A673 (cell line): Measurements from ENCODE around the gene BASP1.
"Not testable (repeated sequence)": the region's sequence is repeated elsewhere in the genome, so short reads cannot be mapped to it uniquely, and the experiment has no call there.

Experiments
- CTCF ChIP-seq: fragments of 300-800, 200-600 bp; sonication (generic); conservative IDR thresholded peaks from 2 replicates; pipeline ENCODE4 v1.5.1; 2017; ENCODE audit warnings: low read depth, mild to moderate bottlenecking, antibody characterized with exemption, low read length, moderate library complexity, mixed read lengths
- EZH2 ChIP-seq: fragments of 200-600 bp; sonication (generic); IDR thresholded peaks from 2 replicates; pipeline ENCODE4 v1.6.1; 2017; ENCODE audit warnings: borderline replicate concordance, low read depth, mild to moderate bottlenecking, mixed read lengths, antibody characterized with exemption, low read length; ENCODE audit not compliant: poor library complexity, severe bottlenecking

DNA sequence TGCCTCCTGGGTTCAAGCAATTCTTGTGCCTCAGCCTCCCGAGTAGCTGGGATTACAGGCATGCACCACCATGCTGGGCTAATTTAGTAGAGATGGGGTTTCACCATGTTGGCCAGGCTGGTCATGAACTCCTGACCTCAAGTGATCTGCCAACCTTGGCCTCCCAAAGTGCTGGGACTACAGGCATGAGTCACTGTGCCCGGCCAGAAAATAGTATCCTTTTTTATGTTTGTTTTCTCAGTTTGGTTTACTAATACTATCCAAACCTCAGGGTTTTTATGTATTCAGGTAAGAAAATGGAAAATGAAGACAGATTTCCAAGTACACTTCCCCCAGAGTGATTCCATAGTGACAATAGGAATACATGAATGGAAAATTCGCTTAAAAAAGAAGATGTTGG lies 101.7 kb downstream of the BASP1 start:
- not testable (repeated sequence) for TF ChIP-seq CTCF, EZH2
